ENCODE measurements around the gene SLC22A4.

Gene SLC22A4

GRCh38 chr5:132293992-132294727 lies at the start of gene SLC22A4:
TSS of gene SLC22A4 (plus strand) at chr5:132294394. CDS start at chr5:132294617, 223 bp downstream.
- peak; percentile 66 for DNase-seq (ENCODE audit: low read depth)

GRCh38 chr5:132245593-132245992 lies 48.6 kb upstream of the SLC22A4 start:
- no peak for DNase-seq (ENCODE audit: low read depth)

DNA sequence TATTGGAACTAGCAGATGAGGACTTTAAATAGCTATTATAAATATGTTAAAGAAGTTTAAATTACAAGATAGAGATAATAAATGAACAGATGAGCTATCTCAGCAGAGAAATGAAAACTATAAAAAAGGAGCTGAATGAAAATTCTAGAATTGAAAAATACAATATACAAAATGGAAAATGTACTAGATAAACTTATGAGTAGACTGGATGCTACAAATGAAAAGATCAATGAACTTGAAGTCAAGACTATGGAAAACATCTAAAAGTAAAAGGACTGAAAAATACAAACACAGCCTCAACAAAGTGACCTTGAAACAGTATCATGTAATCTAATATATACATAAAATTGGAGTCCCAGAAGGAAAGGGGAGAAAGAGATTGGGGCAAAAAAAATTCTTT lies 47.4 kb upstream of the SLC22A4 start:
- no peak for DNase-seq (ENCODE audit: low read depth)

DNA sequence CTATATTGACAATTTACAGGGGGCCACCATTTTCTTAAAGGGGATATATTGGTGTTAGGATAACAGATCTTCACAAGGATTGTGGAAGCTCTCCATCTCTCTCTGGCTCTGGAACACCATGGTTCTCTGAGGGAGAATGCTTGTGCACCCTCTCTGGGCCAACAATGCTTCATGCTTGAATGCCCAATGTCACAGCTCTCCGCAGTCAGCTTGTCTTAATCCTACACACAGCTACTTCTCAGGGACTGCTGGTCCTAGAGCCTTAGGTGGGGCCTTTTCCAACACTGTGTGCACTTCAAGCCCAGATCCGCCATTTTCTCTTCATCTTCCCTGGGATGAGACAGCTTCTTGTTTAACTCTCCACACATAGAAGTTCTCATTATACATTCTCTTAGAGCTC lies 43.6 kb upstream of the SLC22A4 start:
- no peak for DNase-seq (ENCODE audit: low read depth)

GRCh38 chr5:132251220-132251725 lies 42.9 kb upstream of the SLC22A4 start:
- DNase-seq (ENCODE audit: low read depth): no peak

GRCh38 chr5:132253008-132253441 lies 41.2 kb upstream of the SLC22A4 start:
- no peak for DNase-seq (ENCODE audit: low read depth)

GRCh38 chr5:132253452-132254320 lies 40.5 kb upstream of the SLC22A4 start:
- DNase-seq (ENCODE audit: low read depth): no peak

GRCh38 chr5:132254321-132254977 lies 39.7 kb upstream of the SLC22A4 start:
- no peak for DNase-seq (ENCODE audit: low read depth)

- DNase-seq (ENCODE audit: low read depth): no peak
Measured at GRCh38 chr5:132256086-132256782, 38.0 kb upstream of the SLC22A4 start.

- no peak for DNase-seq (ENCODE audit: low read depth)
Measured at GRCh38 chr5:132256783-132257130, 37.4 kb upstream of the SLC22A4 start.

GRCh38 chr5:132257131-132258101 lies 36.8 kb upstream of the SLC22A4 start, which contains the start of gene PDLIM4:
TSS of gene PDLIM4 (plus strand) at chr5:132257696. CDS start at chr5:132257735, 39 bp downstream.
- no peak for DNase-seq (ENCODE audit: low read depth)

DNA sequence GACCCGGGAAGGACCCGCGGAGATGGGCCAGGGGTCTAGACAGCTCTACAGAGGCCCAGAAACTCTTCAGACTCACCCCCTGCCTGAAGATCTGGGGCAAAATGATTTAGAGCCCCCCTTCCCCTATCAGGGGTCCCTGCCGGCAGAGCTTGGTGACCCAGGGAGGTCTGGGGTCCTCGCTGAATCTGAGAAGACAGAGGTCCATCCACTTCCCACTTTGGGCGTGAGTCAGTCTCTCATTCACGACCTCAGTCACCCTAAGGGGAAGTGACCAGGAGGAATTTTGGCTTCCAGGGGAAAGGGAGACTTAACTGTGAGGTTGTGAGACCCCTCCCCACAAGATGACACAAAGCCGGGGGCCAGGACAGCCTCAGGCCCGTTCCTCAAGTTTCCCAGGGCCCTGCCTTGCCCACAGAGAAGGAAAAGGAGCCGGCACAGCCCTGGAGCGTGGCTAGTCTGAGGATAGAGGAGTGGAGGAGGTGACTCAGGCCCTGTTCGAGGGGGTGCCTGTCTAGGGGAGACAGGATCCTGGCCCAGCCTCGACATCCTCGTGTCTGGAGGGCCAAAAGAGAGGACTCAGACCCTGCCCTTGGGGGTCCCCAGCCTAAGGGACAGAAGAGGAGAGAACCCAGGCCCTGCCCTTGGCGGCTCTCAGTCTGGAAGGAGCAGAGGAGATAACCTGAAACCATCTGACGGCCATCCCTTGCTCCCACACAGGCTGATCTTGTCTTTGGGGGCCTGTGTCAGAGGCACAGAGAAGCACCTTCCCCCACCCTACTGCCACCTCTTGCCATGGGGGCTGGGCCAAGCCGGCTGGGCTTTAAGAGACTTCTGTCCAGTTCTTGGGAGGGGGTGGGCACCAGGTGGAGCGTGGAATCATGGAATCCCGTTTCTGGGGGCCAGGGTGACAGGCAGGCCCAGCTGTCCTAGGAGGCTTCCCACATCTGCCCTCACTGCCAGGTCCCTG lies 35.8 kb upstream of the SLC22A4 start:
- no peak for DNase-seq (ENCODE audit: low read depth)

DNA sequence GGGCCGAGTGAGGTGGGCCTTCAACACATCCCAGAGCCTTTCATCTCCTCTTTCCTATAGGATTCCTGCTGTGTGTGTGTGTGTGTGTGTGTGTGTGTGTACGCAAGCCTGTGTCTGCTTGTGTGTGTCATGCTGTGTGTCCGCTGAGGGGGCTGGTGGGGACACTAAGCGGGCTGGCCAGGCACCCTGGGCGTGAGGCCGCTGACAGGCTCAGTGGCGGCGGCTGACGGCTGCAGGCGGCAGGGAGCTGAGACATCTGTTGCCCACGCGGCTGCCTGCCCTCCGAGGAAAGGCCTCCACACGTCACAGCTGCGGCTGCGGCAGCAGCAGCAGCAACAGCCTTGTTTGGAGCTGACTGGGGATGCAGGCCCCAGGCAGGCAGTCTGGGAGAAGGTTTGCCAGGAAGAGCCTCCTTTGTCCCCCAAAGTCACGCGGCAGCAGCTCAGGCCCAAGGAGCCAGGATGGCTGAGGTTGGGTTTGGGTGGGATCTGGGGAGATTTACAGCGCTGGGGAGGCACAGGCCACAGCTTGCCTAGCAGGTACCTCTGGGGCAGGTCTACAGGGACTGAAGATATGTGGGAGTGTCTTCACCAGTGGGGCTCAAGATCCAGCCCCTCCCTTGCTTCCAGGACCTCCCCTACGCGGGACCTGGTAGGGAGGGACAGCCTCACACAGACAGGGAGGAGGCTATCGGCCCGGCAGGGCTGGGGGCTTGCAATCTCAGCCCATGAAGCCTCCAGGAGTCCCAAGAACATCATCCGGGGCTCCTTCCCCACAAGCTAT lies 34.9 kb upstream of the SLC22A4 start:
- no peak for DNase-seq (ENCODE audit: low read depth)

DNA sequence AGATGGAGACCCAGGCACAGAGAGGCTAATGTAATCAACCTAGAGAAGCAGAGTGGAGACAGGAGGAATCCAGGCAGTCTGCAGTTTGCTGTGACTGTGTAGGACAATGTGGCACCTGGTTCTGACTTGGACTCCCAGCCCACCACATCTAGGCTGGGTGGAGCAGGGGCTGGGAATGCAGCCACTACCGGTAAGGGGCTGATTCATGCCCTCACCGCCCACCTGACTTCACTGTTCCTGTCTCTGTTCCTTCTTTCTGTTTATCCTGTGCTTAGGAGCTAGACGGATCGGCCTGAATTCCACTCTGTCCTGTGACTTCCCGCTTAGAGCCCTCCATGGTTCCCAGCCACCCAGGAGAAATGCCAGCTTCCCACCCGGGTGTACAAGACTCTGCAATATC lies 34.1 kb upstream of the SLC22A4 start:
- no peak for DNase-seq (ENCODE audit: low read depth)

DNA sequence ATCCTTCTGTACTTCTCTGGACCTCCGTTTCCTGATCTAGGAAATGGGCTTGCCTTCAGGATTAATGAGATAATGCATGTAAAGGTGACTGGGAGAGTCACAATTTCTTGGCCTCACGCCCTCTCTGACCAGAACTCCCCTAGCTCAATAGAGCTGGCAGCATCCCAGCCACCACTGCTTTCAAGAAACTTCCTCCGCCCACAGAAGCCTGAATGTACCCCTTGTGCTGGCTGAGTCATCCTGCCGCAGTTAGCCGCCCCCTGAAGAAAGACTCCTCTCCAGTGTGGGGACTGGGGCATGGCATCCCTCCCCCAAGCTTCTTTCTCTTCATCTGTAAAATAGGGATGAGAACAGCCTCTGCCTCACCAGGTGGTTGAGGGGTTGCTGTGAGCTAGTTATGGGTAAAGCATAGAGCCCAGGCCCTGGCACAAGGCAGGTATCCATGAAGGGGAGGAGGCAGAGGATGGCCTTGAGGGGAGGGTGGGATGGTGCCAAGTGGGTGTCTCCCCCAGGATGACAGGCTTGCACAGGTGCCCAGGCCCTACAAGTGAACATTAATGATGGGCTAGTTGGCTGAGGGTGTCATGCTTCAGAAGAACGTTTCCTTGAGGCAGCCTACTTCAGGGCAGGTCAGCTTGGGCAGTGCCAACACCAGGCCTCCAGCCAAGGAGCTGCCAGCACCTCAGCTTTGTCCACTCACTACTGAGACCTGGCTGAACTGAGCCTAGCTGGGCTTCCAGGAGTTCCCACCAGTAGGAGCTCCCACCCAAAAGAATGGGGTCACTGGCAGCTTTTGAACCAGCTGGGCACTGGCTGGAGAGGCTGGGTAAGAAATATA lies 33.3 kb upstream of the SLC22A4 start:
- DNase-seq (ENCODE audit: low read depth): no peak

GRCh38 chr5:132261881-132262845 lies 32.0 kb upstream of the SLC22A4 start:
- DNase-seq (ENCODE audit: low read depth): no peak
